Colonic mucosa (tissue), 4 donors: ENCODE results near the gene CRX. TPM values are rescaled to one million over a fixed set of nuclear protein-coding genes. Genes with fewer than 3 reads are reported as not detected.
A peak's percentile ranks its signal among the peaks of the same experiment; 100 is the strongest.
"Not testable (repeated sequence)": the region's sequence is repeated elsewhere in the genome, so short reads cannot be mapped to it uniquely, and the experiment has no call there.

Experiments used
- DNase-seq: peaks from one replicate; pipeline ENCODE4 v3.0.0-alpha.2; 2020
- H3K27ac ChIP-seq: fragments of 200-600 bp; one replicate; pipeline ENCODE4 v1.8.0; 2021
- H3K27me3 ChIP-seq: fragments of 200-600 bp; one replicate; pipeline ENCODE4 v1.8.0; 2021
- H3K36me3 ChIP-seq: fragments of 200-600 bp; one replicate; pipeline ENCODE4 v1.8.0; 2021
- H3K4me1 ChIP-seq: fragments of 200-600 bp; one replicate; pipeline ENCODE4 v1.8.0; 2021; ENCODE audit warnings: mild to moderate bottlenecking
- H3K4me3 ChIP-seq: fragments of 200-600 bp; one replicate; pipeline ENCODE4 v1.8.0; 2021
- H3K9ac ChIP-seq, 2 donors: one replicate each; pipeline ENCODE4 v1.7.0; 2013; ENCODE audit warnings: control low read depth in 2 of 2, low read depth in 2 of 2, low read length in 2 of 2
- H3K9me3 ChIP-seq: fragments of 200-600 bp; one replicate; pipeline ENCODE4 v1.8.0; 2021
- CTCF ChIP-seq: fragments of 200-600 bp; IDR thresholded peaks from one replicate; pipeline ENCODE4 v1.8.0; 2022; ENCODE audit warnings: antibody characterized with exemption, mild to moderate bottlenecking
- intact Hi-C: fragments of 100-400 bp; cut with DNase I; formaldehyde crosslinking; loops from one replicate; pipeline ENCODE4 v1.14.1; 2022
- total RNA-seq, 2 donors: library from RNA; stranded (reverse); fragmentation: NEBNext Ultra II Directional in 1 of 2; extraction: Animal tissue kit (Norgen Biotek cat#: 25700) in 1 of 2; gene quantifications; one replicate each; pipeline ENCODE4 v1.2.1, GENCODE V29; 2021
- donor health status: healthy.
- donor health status: DM: no; HTN: no; CAD: no.
- donor health status: DM: no; HTN: no; CAD: no.

CRX gene
- total RNA-seq, 2 donors from 2014 or later = not detected

- no peak for TF ChIP-seq CTCF
- Histone ChIP-seq H3K27ac (peak overlapping the region; percentile 90), H3K9me3 (no peaks in the 10 kb centered on the region), H3K4me1 (no peaks in the 10 kb centered on the region), H3K9ac (peak overlapping the region; percentile 93 to 98), H3K4me3 (peak overlapping the region; percentile 93), H3K36me3 (no peaks in the 10 kb centered on the region), H3K27me3 (no peaks in the 10 kb centered on the region)
- intact Hi-C loops = no loop called here
- peak; percentile 53 for DNase-seq
Measured at GRCh38 chr19:47779524-47780214, 42.1 kb upstream of the CRX start.

GRCh38 chr19:47780215-47780551, 41.6 kb upstream of the CRX start:
- Histone ChIP-seq H3K9ac (peak overlapping the region; percentile 93 to 98), H3K27ac (peak overlapping the region; percentile 90), H3K9me3 (no peaks in the 10 kb centered on the region), H3K27me3 (no peaks in the 10 kb centered on the region), H3K4me1 (no peaks in the 10 kb centered on the region), H3K36me3 (no peaks in the 10 kb centered on the region), H3K4me3 (peak overlapping the region; percentile 93)
- DNase-seq = no peak
- TF ChIP-seq CTCF = no peak
- intact Hi-C loops = no loop called here

- Histone ChIP-seq H3K27me3 (no peaks in the 10 kb centered on the region), H3K9ac (no peak overlapping the region), H3K4me3 (no peak overlapping the region), H3K27ac (no peak overlapping the region), H3K9me3 (no peaks in the 10 kb centered on the region), H3K4me1 (no peaks in the 10 kb centered on the region), H3K36me3 (no peaks in the 10 kb centered on the region)
- no peak for TF ChIP-seq CTCF
- intact Hi-C loops = loop anchor here (2.0 kb wide), 1 partner anchor 13 kb away; no protein-coding TSS in a partner anchor
- DNase-seq = peak; percentile 41
Measured at GRCh38 chr19:47781590-47782262, 40.0 kb upstream of the CRX start.

- Histone ChIP-seq H3K9ac (no peak overlapping the region), H3K4me3 (no peak overlapping the region), H3K36me3 (no peaks in the 10 kb centered on the region), H3K27ac (no peak overlapping the region), H3K4me1 (no peaks in the 10 kb centered on the region), H3K27me3 (no peaks in the 10 kb centered on the region), H3K9me3 (no peaks in the 10 kb centered on the region)
- TF ChIP-seq CTCF = no peak
- intact Hi-C loops = no loop called here
- DNase-seq = no peak
Measured at GRCh38 chr19:47786566-47786965, 35.2 kb upstream of the CRX start.

GRCh38 chr19:47787307-47787706, 34.4 kb upstream of the CRX start:
- H3K36me3 ChIP-seq, H3K4me1 ChIP-seq, intact Hi-C loops, H3K9ac ChIP-seq, H3K4me3 ChIP-seq, DNase-seq, H3K9me3 ChIP-seq, H3K27ac ChIP-seq, H3K27me3 ChIP-seq: not testable (repeated sequence)

- not testable (repeated sequence) for H3K4me3 ChIP-seq, H3K36me3 ChIP-seq, H3K9me3 ChIP-seq, H3K4me1 ChIP-seq, H3K27me3 ChIP-seq, H3K27ac ChIP-seq, H3K9ac ChIP-seq, DNase-seq
- intact Hi-C loops = loop anchor here (2.0 kb wide), 1 partner anchor 23 kb away; no protein-coding TSS in a partner anchor
Measured at GRCh38 chr19:47789811-47790210, 31.9 kb upstream of the CRX start.
